ENCODE results near the gene ABCC1.

DNA sequence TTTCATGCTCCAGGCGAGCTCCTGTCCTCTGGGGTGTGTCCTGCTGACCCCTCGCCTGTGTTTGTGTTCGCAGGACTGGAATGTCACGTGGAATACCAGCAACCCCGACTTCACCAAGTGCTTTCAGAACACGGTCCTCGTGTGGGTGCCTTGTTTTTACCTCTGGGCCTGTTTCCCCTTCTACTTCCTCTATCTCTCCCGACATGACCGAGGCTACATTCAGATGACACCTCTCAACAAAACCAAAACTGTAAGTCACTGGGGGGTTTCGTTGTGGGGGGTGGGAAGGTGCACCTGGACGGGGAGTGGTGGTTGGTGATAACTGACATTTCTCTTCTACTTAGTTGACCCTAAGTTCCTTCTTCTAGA lies 58.3 kb downstream of the ABCC1 start:
- TF ChIP-seq, protein P1, sequence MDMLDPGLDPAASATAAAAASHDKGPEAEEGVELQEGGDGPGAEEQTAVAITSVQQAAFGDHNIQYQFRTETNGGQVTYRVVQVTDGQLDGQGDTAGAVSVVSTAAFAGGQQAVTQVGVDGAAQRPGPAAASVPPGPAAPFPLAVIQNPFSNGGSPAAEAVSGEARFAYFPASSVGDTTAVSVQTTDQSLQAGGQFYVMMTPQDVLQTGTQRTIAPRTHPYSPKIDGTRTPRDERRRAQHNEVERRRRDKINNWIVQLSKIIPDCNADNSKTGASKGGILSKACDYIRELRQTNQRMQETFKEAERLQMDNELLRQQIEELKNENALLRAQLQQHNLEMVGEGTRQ (IDR thresholded peaks at IDR 0.05; ENCODE audit: borderline replicate concordance, low read depth, low read length) = no peak
- TF ChIP-seq MEF2A (IDR thresholded peaks at IDR 0.05; ENCODE audit: borderline replicate concordance, low read depth) (no peak), YY1 (IDR thresholded peaks at IDR 0.05; ENCODE audit: low read depth) (no peak), RFX5 (IDR thresholded peaks at IDR 0.05; ENCODE audit: low read length) (no peak), CTCF (IDR thresholded peaks at IDR 0.05) (no peak), ELF1 (IDR thresholded peaks at IDR 0.05) (no peak), JUND (IDR thresholded peaks at IDR 0.05) (no peak), TAF1 (IDR thresholded peaks at IDR 0.05; ENCODE audit: borderline replicate concordance, low read depth, low read length) (no peak), EZH2phosphoT487 (IDR thresholded peaks at IDR 0.05; ENCODE audit: borderline replicate concordance, low read depth) (no peak), FOXM1 (IDR thresholded peaks at IDR 0.05; ENCODE audit: low read depth) (no peak), CHD2 (IDR thresholded peaks at IDR 0.05; ENCODE audit: low read length, partially characterized antibody) (no peak), SIN3A (IDR thresholded peaks at IDR 0.05; ENCODE audit: borderline replicate concordance, low read depth, low read length) (no peak), RCOR1 (IDR thresholded peaks at IDR 0.05; ENCODE audit: low read length) (no peak)
- TF ChIP-seq, protein P2, sequence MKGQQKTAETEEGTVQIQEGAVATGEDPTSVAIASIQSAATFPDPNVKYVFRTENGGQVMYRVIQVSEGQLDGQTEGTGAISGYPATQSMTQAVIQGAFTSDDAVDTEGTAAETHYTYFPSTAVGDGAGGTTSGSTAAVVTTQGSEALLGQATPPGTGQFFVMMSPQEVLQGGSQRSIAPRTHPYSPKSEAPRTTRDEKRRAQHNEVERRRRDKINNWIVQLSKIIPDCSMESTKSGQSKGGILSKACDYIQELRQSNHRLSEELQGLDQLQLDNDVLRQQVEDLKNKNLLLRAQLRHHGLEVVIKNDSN (IDR thresholded peaks at IDR 0.05; ENCODE audit: borderline replicate concordance, low read depth) = no peak

Measured in SK-N-SH (cell line).